Measurements from ENCODE around the gene DRC7.
"Not testable (repeated sequence)": the region's sequence is repeated elsewhere in the genome, so short reads cannot be mapped to it uniquely, and the experiment has no call there.

DRC7 gene

DNA sequence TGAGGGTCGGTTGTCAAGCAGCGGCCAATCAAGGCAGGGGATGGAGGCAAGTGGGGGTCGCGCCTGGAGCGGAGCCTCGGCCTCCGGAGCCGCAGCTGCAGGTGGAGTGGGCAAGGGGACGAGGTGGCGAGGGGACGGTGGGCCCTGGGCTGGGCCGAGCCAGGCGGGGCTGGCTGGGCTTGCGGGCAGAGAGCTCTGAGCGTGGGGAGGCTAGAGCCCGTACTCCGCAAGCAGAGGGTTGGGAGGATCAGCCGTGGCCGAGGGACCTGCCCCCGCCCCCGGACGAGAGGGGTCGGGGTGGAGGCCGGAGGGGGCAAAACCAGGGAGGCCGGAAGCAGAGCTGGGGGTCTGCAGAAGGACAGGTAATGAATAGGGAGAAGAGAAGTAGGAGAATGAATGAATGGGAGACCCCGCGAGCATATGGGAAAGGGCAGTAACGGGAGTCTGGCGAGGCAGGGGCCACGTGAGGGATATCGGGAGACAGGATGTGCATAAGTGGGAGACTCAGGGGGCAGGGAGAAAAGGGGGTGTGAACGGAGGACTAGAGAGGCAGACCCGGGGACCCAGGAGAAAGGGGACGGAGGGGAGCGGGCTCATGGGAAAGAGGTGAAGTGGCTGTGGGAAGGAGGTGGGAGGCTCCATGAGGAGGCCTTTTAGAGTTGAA is 41.3 kb downstream of the DRC7 start, which contains the start of gene KATNB1:
Gene KATNB1, plus strand, starts transcription at position 16 of the 664 bp plus-strand sequence. CDS start 1,474 bp downstream, outside the sequence.
- no peak for DNase-seq (ENCODE audit: low spot score)

DNA sequence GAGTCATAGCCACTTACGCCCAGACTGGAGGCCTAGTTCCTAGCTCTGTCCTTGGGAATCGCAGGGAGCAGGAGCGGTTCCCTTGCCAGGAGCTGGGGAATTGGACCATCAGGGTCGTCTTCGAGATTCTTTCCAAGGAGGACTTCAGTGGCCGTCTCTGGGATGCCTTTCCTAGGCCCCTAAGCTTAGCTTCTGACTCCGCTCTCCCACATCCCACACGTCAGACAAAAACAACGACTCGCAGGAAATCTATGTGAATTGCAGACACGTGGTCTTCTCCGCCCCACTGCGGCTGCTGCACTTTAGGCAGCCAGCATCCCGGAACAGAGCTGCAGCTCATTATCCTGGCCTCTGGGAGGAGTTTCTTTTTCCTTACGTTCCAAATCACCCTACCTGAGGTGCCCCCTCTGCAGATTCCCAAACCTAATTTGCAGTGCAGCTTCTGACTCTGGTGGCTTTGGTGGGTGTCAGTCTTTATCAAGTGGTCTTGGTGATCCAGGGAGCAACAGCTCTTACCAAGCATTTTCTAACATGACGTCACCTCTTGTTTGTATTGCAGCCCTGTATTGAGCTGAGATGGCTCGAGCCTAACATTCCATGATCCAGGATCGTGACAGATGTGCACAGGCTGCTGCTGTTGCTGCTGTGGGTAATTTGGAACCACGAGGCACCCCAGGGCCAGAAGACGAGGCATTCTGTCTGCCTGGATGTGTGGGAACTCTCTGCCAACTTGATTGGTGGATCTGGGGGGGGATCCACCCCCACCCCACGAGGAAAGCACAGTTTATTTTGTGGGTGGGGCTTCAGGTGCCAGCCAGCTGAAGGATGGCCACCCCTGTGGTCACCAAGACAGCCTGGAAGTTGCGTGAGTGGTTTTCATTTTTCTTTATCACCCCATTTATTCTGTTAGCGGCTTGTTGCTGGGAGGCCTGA is 42.1 kb downstream of the DRC7 start:
- DNase-seq (ENCODE audit: low spot score) = no peak

DNA sequence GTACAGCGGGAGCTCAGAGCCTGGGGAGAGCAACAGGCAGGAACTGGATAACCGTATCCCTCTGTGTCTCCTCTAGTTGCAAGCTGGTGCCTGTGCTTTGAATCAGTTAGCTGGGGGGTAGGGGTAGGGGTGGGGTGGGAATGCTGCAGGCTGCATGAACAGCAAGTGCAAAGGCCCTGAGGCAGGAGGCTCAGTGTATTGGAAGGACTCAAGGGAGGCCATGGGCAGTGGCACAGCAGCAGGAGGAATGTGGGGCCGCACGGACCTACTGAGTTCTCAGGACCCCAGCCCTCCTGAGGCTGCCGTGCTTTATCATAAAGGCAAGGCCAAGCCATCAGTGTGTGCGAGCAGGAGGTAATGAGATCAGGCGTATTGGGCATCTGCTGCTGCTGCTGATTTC is 44.2 kb downstream of the DRC7 start:
- no peak for DNase-seq (ENCODE audit: low spot score)

DNA sequence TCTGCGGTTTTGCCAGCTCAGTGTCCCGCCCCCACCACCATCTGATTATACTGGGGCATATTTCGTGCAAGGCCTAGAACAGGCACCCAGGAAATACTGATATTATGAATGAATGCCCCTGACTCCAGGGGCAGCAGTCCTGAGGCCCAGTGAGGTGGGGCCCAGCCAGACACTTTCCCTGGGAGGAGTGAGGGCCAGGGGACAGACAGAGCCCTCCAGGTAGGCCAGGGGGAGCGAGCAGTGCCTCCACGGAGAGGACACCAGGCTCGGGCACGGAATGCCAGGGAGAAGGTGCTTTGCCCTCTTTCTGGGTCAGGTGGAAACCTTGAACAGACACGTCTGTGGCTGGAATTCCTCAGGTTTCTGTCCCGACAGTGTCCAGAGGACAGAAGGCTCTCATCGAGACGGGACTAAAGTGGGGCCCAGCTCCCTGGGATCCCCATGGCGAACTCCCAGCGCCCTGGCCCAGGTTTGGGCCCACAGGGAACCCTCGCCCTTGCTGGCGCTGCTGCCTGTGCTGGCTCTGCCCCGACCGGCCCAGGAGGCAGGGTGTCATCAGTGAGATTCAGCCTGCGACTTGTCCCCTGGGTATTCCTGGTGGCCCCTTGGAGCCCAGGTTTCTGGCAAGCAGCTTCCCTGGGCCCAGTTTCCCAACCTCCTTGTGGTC is 45.3 kb downstream of the DRC7 start:
- no peak for DNase-seq (ENCODE audit: low spot score)

DNA sequence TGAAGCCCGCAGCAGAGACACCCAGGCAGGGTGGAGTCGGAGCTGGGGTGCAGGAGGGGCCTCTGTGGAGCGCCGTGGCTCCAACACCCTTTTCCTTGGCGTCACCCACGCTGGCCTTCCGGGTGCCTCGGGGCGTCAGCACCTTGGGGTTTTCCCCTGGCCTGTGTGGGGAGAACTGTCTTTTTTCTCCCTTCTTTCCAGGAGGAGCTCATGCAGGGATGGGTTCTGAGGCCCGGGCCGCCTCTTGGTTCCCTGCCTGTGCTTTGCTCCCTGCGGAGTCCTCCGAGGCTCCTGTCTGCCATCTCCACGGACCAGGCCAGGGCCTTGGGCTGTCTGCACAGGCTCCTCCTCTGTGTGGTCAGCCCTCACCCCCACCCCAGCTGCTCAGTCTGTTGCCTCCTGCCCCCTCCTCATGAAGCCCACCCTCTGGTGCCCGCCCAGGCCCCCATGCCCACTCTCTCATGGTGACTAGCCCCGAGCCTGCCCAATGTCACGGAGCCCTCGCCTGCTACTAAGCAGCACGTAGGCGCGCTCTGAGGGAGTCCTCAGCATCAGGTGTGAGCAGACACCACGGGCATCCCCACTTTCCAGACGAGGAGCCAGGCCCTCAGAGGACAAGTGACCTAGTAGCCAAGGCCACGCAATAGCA is 45.9 kb downstream of the DRC7 start:
- DNase-seq (ENCODE audit: low spot score) = no peak

DNA sequence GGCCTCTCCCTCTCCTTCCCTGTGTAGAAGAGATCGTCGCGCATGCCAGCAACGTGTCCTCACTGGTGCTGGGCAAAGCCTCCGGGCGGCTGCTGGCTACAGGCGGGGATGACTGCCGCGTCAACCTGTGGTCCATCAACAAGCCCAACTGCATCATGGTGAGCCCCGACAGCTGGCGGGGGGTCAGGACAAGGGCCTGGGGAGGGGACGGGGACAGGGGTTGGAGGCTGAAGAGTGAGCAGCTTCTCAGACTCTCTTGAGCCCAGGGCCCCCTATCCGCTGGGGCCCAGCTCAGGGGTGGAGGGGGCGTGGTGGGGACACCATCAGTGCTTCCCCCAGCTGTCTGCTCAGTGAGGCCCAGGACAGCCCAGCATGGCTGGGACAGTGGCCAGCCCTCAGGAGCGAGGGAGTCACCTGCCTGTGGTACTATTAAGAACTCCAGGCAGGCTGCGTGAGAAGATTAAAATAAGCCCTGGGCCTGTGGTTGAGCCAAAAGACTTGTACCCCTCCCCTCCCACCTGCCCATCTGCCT is 47.1 kb downstream of the DRC7 start:
- no peak for DNase-seq (ENCODE audit: low spot score)

DNA sequence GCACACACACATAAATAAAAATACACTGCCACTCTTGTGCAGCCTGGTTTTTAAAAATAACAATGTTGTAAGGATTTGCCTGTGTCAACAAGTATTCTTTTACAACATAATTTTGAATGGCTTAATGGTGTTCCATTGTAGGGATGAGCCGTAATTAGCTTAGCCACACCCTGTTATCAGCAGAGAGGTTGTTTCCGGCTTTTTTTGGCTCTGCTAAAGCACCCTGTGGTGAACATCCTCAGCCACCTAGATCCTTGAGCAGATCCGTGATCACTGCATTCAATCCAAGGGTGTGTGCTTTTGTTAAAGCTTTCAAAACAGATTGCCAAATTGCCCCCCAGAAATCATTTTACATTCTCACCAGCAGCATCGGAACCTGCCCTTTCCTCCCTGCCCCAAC is 47.9 kb downstream of the DRC7 start:
- DNase-seq (ENCODE audit: low spot score) = no peak

DNA sequence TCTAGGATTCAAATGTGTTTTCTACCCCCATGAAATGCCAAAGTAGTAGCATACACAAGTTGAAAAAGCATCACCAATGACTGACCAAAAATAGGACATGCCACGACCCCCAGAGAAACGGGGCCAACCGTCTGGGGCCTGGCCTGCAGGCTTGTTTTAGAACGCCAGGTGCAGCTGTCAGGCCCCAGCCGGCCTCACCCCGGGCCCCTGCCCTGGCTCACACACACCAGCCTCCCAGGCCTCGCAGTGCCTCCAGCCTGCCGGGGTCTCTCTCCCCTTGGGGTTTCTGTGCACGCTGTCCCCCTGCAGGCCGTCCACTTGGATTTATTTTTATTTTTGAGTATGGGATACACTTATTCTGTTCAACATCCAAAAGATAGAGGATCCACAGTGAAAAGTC is 48.9 kb downstream of the DRC7 start:
- no peak for DNase-seq (ENCODE audit: low spot score)

DNA sequence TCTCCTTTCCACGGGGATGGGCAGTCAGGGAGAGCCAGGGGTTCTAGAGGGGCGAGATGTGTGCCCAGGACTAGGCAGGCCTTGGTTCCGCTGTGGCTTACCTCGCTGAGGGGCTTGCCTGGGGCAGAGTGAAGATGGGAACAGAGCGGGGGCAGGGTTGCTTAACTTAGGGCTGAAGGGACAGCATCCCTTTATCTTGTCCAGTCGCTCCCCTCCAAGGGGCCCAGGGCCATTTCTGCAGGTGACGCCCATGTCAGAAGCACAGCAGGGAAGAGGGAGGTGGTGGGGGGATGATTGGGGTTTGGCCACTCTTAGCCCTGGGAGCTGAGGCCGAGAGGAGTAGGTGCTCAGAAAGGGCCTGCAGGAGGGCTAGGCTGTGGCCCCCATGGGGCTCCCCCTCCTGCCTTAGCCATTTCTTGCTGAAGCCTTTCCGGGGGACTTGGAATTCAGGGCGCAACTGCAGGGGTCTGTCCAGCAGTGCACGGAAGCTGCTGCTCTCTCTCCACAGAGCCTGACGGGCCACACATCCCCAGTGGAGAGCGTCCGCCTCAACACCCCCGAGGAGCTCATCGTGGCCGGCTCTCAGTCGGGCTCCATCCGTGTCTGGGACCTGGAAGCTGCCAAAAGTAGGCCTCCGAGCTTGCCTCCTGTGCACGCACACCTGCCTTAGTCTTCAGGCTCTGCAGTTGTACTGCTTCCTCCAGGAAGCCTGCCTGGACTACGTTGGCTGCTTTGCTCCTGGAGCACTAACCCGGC is 49.5 kb downstream of the DRC7 start:
- no peak for DNase-seq (ENCODE audit: low spot score)

DNA sequence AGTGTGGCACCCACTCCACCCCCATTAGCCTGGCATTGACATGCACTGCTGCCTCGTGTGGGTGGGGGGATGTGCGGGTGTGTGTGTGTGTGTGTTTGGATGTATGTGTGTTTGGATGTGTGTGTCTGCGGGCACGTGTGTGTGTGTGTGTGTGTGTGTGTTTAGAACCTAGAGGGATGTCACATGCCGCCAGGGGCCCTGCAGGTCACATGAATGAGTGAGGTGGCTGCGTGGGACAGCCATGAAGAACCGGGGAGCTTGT is 50.0 kb downstream of the DRC7 start:
- no peak for DNase-seq (ENCODE audit: low spot score)

DNA sequence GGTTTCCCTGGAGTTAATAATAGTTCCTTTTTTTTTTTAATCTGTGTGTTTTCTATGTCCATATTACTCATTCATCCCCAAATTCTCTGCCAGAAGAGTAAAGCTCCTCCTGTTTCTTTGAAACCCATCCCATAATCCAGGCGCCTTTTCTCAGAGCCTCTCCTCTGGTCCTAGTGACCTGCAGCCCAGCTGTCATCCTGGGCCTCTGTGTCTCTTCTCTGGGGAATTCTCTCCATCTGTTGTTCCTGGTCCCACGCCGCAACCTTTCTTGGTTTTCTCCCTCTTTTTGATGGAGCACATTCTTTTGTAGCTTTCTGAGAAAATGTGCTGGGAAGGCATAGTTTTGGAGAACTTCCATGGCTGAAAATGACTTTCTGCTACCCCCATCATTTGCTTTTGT is 51.2 kb downstream of the DRC7 start:
- DNase-seq (ENCODE audit: low spot score) = no peak

DNA sequence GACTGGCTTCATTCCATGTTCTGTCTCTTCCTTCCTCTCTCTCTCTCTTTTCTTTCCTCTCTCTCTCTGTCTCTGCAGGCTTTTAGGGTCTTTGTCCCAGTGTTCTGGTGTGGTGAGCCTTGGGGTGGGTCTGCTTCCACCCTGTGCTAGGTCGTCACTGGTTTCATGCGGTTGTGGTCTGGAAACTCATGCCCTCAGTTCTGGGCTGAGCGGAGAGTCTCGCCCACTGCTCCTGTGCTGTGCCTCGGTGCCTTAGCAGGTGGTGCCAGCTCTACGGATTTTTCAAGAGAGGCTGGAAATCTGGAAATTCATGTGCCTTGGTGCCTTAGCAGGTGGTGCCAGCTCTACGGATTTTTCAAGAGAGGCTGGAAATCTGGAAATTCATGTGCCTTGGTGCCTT is 51.7 kb downstream of the DRC7 start:
- DNase-seq (ENCODE audit: low spot score) = not testable (repeated sequence)

DNA sequence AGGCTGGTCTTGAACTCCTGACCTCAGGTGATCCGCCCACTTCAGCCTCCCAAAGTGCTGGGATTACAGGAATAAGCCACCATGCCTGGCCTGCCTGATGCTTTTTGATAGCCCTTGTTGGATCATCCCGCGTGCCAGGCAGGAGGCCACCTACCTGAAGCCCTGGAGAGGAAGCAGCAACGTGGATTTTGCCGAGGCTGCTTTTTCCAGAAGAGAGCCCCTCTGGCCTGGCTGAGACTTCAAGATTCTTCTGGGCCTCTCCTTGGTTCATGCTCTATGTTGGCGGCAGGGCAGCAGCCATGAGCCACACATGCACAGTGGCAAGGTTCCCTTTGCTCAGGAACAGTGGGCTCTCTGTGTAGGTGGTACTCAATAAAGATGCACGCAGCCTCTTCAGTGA is 52.5 kb downstream of the DRC7 start:
- DNase-seq (ENCODE audit: low spot score) = no peak

DNA sequence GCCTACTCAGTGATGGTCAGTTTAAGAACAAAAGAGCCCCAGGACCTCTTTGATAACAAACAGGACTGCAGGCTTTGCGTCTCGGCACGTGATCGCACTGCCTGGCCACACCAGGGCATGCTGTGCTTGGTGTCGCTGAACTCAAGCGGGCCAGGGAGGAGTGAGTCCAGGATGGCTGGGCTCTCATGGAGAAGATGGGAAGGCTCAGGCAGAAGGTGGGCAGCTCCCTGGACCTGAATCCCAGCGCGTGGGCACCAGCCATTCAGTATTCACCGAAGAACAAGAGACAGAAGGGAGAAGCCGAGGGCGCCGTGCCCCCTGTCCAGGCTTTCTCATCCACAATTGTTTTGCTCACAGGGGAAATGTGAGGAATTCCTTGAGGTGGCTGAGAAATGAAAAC is 52.9 kb downstream of the DRC7 start:
- no peak for DNase-seq (ENCODE audit: low spot score)

DNA sequence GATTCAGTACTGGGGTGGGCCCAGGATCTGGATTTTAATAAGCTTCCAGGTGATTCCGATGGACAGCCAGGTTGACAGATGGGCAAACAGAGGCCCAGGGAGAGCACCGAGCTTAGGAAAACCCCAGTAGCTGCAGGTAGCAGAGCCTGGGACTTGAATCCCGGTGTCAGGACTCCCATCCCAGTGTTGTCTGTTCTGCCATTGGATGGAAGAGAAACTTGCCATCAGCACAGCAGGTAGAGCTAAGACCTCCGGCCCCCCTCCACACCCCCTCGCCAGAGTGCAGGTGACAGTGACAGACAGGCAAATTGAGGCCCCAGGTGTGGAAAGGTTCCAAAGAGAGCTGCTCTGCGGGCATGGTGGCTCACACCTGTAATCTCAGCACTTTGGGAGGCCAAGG is 53.4 kb downstream of the DRC7 start:
- no peak for DNase-seq (ENCODE audit: low spot score)

DNA sequence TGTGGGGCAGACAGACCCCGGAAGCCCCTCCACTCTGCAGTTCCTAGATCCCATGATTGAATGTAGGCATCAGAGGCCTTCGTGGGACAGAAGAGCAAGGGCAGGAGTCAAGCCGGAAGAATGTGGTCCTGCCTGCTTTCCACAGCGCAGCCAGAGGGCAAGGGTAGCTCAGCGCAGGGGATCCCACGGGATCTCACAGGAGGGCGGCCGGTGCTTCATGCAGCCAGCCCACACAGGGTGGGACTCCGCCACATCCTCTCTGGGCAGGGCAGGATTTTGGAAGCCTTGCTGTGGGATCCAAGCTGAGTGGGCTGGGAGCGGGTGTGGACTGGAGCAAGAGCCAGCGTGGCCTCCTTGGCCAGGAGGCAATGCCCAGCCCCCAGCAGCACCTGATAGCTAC is 54.0 kb downstream of the DRC7 start:
- no peak for DNase-seq (ENCODE audit: low spot score)

DNA sequence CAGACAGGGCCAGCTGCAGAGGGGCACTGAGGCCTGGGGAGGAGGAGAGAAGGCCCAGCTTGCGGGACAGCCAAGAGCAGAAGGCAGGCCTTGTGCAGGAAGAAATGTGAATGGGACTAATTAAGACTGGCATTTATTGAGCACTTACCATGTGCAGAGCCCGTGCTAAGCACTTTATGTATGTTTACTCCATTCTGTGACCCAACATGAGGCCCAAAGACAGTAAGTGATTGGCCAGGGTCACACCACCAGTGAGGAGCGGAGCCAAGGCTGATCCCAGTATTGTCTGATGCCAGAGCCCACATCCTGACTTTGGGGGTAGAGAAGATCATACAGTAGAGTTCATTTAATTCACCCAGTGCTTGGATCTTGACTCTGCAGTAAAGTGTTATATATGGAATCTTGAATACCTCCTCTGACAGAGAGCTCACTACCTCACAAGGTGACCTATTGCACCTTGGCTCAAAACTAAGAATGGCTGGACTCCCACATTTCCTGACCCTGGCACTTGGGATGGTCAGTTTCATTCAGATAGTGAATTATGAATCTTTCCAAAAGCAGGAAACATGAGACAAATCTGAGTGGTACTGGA is 54.6 kb downstream of the DRC7 start:
- DNase-seq (ENCODE audit: low spot score) = no peak

DNA sequence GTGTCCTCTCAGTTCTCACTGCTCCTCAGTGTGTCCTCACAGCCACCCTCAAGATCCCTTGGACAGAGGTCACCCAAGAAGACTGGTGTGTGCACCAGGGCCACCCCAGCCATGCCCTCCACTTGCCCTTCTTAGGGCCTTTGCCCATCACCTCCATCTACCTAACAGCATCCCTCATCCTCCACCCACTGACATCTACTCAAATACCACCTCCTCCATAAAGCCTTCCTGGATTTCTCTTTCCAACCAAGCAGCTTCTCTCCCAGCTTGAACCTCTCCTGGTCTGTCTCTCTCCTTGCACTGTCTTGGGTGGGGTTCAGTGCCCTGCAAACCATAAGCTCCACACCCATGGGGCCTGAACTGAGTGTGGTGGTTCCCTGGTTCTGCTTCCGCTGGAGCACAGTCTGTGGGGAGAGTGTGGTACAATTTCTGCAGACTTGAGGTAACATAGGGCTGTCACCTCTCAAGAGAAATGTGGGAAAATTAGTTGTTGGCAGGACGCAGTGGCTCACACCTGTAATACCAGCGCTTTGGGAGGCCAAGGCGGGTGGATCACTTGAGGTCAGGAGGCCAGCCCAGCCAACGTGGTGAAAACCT is 55.3 kb downstream of the DRC7 start:
- DNase-seq (ENCODE audit: low spot score) = no peak

DNA sequence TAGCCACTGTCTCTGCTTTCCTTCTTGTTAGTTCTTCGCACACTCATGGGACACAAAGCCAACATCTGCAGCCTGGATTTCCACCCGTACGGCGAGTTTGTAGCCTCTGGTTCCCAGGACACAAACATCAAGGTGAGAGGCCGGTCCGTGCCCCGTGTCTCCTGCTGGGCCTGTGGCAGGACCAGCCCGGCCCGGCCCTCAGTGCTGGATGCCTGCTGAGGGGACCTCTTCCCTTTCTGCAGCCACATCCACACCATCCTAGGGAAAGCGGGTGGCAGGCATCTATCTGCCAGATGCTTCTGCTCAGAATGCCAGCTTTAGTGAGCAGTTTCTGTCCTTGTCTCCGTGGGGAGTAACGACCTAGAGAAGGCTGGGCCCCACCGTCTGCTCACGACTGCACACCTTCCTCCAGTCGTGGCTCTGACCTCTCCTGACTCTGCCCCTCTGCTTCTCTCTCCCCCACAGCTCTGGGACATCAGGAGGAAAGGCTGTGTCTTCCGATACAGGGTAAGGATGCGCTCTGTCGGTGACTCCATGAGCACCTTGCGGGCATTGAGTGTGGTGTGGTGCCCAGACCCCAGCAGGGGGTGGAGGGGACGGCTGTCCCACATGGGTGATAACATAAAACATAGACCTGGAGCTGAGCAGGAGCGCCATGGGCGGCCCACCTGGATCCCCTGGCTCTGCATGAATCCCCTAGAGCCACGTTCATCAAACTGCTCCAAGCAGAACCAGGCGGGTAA is 56.4 kb downstream of the DRC7 start:
- no peak for DNase-seq (ENCODE audit: low spot score)

Measured in left forelimb (tissue), 1 donor.